Astrocyte of the cerebellum (primary cell): Measurements from ENCODE around the gene NCF4.

Experiments
- DNase-seq: peaks from one replicate; pipeline ENCODE4 v3.0.0-alpha.2; 2011; ENCODE audit warnings: low read depth
- H3K4me3 ChIP-seq: 2 replicates; pipeline ENCODE4 v1.5.1; 2011; ENCODE audit warnings: mild to moderate bottlenecking, low read depth, low read length, moderate library complexity
- CTCF ChIP-seq: IDR thresholded peaks from 2 replicates; pipeline ENCODE4 v1.5.1; 2012; ENCODE audit warnings: low read length, low read depth, moderate library complexity, mild to moderate bottlenecking; ENCODE audit errors: missing control alignments
- in situ Hi-C: cut with HindIII; loops from 2 replicates; pipeline ENCODE4 v1.10.0; 2017; ENCODE audit warnings: low sequenced_read_pairs

Gene NCF4

GRCh38 chr22:36824655-36825054 is 36.2 kb upstream of the NCF4 start:
- TF ChIP-seq CTCF: no peak
- in situ Hi-C loops: no loop called here
- no peak overlapping the region for H3K4me3 ChIP-seq
- no peak for DNase-seq

GRCh38 chr22:36826262-36826661 is 34.5 kb upstream of the NCF4 start:
- H3K4me3 ChIP-seq: no peak overlapping the region
- no peak for TF ChIP-seq CTCF
- no peak for DNase-seq
- in situ Hi-C loops: no loop called here

GRCh38 chr22:36828815-36829214 is 32.0 kb upstream of the NCF4 start:
- no peak for TF ChIP-seq CTCF
- no peak for DNase-seq
- in situ Hi-C loops: no loop called here
- no peak overlapping the region for H3K4me3 ChIP-seq

GRCh38 chr22:36829370-36830002 is 31.3 kb upstream of the NCF4 start:
- no peak overlapping the region for H3K4me3 ChIP-seq
- no peak for DNase-seq
- in situ Hi-C loops: no loop called here
- TF ChIP-seq CTCF: no peak

GRCh38 chr22:36830601-36831000 is 30.2 kb upstream of the NCF4 start:
- no peak overlapping the region for H3K4me3 ChIP-seq
- in situ Hi-C loops: no loop called here
- no peak for DNase-seq
- TF ChIP-seq CTCF: no peak

- DNase-seq: no peak
- in situ Hi-C loops: no loop called here
- TF ChIP-seq CTCF: no peak
- no peak overlapping the region for H3K4me3 ChIP-seq
These were observed 29.6 kb upstream of the NCF4 start for GRCh38 chr22:36831206-36831605.
